OCI-LY7 (cell line): ENCODE measurements around the gene HAUS2. TPM values are rescaled to one million over a fixed set of nuclear protein-coding genes. Genes with fewer than 3 reads are reported as not detected.

Source experiments
- BruUV-seq: library from RNA; stranded (reverse); fragments of 400-500 nt; replicated peaks from 2 replicates; lab custom pipeline; 2021; lab: Mats Ljungman, UMichigan
- CTCF ChIA-PET: fragments of 300-600 bp; sonication (Branson Sonifier 250); formaldehyde crosslinking; loops from one replicate; lab custom pipeline; 2022; ENCODE audit warnings: antibody characterized with exemption; ENCODE audit not compliant: unreplicated experiment; lab: Charles Lee
- POLR2A ChIA-PET: fragments of 300-600 bp; sonication (Branson Sonifier 250); formaldehyde crosslinking; loops from one replicate; lab custom pipeline; 2022; ENCODE audit warnings: antibody characterized with exemption; lab: Charles Lee
- DNase-seq: peaks from one replicate; pipeline ENCODE4 v3.0.0-alpha.2; 2015; ENCODE audit warnings: low spot score
- H2AFZ ChIP-seq: fragments of 200-600 bp; sonication (generic), shearing (Covaris generic); 2 replicates; pipeline ENCODE4 v1.6.1; 2014; ENCODE audit warnings: mild to moderate bottlenecking, antibody characterized with exemption, low read length, moderate library complexity
- H3K27ac ChIP-seq: fragments of 200-600 bp; sonication (generic); 2 replicates; pipeline ENCODE4 v1.5.1; 2014; ENCODE audit warnings: mixed run types, low read depth, mild to moderate bottlenecking, moderate library complexity, low read length, inconsistent platforms; ENCODE audit not compliant: poor library complexity, severe bottlenecking
- H3K36me3 ChIP-seq: fragments of 200-600 bp; sonication (generic); 2 replicates; pipeline ENCODE4 v1.6.1; 2014; ENCODE audit warnings: mild to moderate bottlenecking, antibody characterized with exemption, low read length, moderate library complexity, mixed read lengths; ENCODE audit not compliant: insufficient read depth
- H3K4me1 ChIP-seq: fragments of 200-600 bp; sonication (generic); 2 replicates; pipeline ENCODE4 v1.5.1; 2014; ENCODE audit warnings: mild to moderate bottlenecking, low read length; ENCODE audit not compliant: insufficient read depth, poor library complexity, severe bottlenecking
- H3K4me2 ChIP-seq: fragments of 200-600 bp; sonication (generic); 2 replicates; pipeline ENCODE4 v1.6.1; 2014; ENCODE audit warnings: mild to moderate bottlenecking, low read length
- H3K4me3 ChIP-seq: fragments of 200-600 bp; sonication (generic); 2 replicates; pipeline ENCODE4 v1.5.1; 2014; ENCODE audit warnings: mild to moderate bottlenecking, low read depth, low read length; ENCODE audit not compliant: poor library complexity, severe bottlenecking
- H3K79me2 ChIP-seq: fragments of 200-600 bp; sonication (generic); 2 replicates; pipeline ENCODE4 v1.6.1; 2016; ENCODE audit warnings: low read depth, mild to moderate bottlenecking, low read length, moderate library complexity, mixed read lengths; ENCODE audit not compliant: insufficient read depth
- H3K9me2 ChIP-seq: fragments of 200-600 bp; sonication (generic); 2 replicates; pipeline ENCODE4 v1.6.1; 2016; ENCODE audit warnings: mild to moderate bottlenecking, low read length, mixed read lengths; ENCODE audit not compliant: insufficient read depth
- H3K9me3 ChIP-seq: fragments of 200-600 bp; sonication (generic); 2 replicates; pipeline ENCODE4 v1.6.1; 2014; ENCODE audit warnings: mild to moderate bottlenecking, mixed run types, low read length, mixed read lengths
- H4K20me1 ChIP-seq: fragments of 200-600 bp; sonication (generic); 2 replicates; pipeline ENCODE4 v1.6.1; 2014; ENCODE audit warnings: mild to moderate bottlenecking, antibody characterized with exemption, low read length, moderate library complexity, mixed read lengths; ENCODE audit not compliant: insufficient read depth
- EZH2phosphoT487 ChIP-seq: fragments of 200-600 bp; sonication (generic); IDR thresholded peaks from 2 replicates; pipeline ENCODE4 v1.6.1; 2018; ENCODE audit warnings: low read depth, borderline replicate concordance, mild to moderate bottlenecking, mixed run types, antibody characterized with exemption, low read length, moderate library complexity, mixed read lengths
- intact Hi-C: fragments of 100-400 bp; cut with micrococcal nuclease; formaldehyde crosslinking; loops from one replicate; pipeline ENCODE4 v1.10.0; 2022; ENCODE audit not compliant: unreplicated experiment
- total RNA-seq, 2 experiments: library from RNA; depleted of rRNA in 1 of 2; stranded (reverse); fragments of >200 nt in 1 of 2; shearing (Covaris generic) in 1 of 2; gene quantifications; 2 replicates each; pipeline ENCODE4 v1.2.3, GENCODE V29; 2014 to 2022
- TF ChIP-seq, protein P1 (sequence below): fragments of 200-600 bp; sonication (generic); conservative IDR thresholded peaks from 2 replicates; pipeline ENCODE4 v1.5.1; 2014; ENCODE audit warnings: mild to moderate bottlenecking, antibody characterized with exemption, low read length, moderate library complexity, mixed read lengths

HAUS2 gene
- total RNA-seq, 2 experiments from 2014 or later = 43.7 to 50.4 TPM

DNA sequence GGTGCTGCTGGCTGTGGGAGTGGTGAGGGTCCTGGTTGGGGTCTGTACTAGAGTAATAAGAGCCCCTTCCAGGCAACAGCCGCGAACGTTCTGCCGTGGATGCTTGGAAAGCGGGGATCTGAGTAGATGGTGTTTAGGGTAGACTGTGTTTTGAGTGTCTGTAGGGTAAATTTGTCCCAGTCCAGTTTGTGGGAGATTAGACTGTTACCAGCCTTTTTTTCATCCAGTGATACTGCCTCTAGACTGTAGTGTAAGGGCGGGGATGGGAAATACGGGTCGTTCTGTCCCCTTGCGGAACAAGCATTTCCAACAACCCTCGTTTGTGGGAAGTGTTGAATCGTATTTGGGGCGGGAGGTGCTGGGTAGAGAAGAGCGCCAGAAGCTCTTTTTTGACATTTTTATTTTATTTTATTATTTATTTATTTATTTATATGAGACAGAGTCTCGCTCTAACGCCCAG is 424 bp downstream of the HAUS2 start:
- H3K79me2 ChIP-seq = peaks cover 67% of the 10 kb centered on the region
- ChIA-PET CTCF (interaction anchor here (0.6 kb wide), 1 partner anchor 85 kb away, joined by 7 read pairs; no protein-coding TSS in a partner anchor), POLR2A (interaction anchor here (0.6 to 3.4 kb wide), 9 partner anchors 11 to 139 kb away, joined by 3 to 15 read pairs (median 4); partner anchors contain the start of gene ZNF106)
- H4K20me1 ChIP-seq = 0 out of 2 replicates have a peak, but pooled peaks cover 10% of the 10 kb centered on the region
- H3K9me3 ChIP-seq = no peaks in the 10 kb centered on the region
- intact Hi-C loops = loop anchor here (2.0 to 10.0 kb wide), 2 partner anchors 58 to 106 kb away; partner anchors contain the start of gene ZNF106
- H3K4me1 ChIP-seq = peaks cover 46% of the 10 kb centered on the region
- H3K4me3 ChIP-seq = peak overlapping the region; percentile 98
- no peaks in the 10 kb centered on the region for H3K9me2 ChIP-seq
- peak; percentile 76 for DNase-seq
- H3K27ac ChIP-seq = peak overlapping the region; percentile 71
- no TSS peak for BruUV-seq
- no peak for TF ChIP-seq EZH2phosphoT487
- TF ChIP-seq, protein P1, sequence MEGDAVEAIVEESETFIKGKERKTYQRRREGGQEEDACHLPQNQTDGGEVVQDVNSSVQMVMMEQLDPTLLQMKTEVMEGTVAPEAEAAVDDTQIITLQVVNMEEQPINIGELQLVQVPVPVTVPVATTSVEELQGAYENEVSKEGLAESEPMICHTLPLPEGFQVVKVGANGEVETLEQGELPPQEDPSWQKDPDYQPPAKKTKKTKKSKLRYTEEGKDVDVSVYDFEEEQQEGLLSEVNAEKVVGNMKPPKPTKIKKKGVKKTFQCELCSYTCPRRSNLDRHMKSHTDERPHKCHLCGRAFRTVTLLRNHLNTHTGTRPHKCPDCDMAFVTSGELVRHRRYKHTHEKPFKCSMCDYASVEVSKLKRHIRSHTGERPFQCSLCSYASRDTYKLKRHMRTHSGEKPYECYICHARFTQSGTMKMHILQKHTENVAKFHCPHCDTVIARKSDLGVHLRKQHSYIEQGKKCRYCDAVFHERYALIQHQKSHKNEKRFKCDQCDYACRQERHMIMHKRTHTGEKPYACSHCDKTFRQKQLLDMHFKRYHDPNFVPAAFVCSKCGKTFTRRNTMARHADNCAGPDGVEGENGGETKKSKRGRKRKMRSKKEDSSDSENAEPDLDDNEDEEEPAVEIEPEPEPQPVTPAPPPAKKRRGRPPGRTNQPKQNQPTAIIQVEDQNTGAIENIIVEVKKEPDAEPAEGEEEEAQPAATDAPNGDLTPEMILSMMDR = 0 out of 2 replicates have a peak, but pooled peaks have one; percentile 10
- H3K36me3 ChIP-seq = peaks cover 59% of the 10 kb centered on the region
- peak overlapping the region; percentile 89 for H2AFZ ChIP-seq
- peak overlapping the region; percentile 83 for H3K4me2 ChIP-seq

DNA sequence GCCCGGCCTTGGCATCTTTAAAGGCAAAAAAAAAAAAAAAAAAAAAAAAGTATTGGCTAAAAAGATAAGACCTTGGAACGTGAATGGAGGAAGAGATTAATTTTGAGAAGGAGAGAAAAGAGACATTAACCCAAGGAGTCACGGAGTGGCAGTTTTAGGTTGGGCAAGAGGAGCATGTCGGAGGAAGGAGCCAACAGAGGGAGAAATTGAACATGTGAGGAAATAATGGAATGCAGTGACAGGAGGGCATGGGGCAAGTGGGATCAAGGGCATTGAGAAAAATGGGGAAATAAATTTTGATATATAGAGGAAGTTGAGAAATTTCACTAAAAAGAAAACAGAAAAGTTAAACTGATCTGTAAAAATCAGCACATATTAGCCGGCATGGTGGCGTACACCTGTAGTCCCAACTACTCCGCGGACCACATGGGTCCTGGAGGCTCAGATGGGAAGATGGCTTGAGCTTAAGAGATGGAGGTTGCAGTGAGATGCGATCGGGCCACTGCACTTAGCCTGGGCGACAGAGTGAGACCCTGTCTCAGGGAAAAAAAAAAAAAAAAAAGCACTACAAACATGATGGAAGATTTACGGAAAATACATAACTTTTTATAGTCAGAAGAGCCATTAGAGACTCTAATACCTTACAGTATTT is 1.2 kb downstream of the HAUS2 start:
- TF ChIP-seq, protein P1 = no peak
- peak; percentile 14 for DNase-seq
- POLR2A ChIA-PET = interaction anchor here (0.6 to 3.4 kb wide), 4 partner anchors 11 to 74 kb away, joined by 3 to 15 read pairs (median 5); partner anchors contain the start of gene ZNF106
- Histone ChIP-seq H3K9me2 (no peaks in the 10 kb centered on the region), H3K9me3 (no peaks in the 10 kb centered on the region), H3K36me3 (peaks cover 57% of the 10 kb centered on the region), H4K20me1 (0 out of 2 replicates have a peak, but pooled peaks cover 10% of the 10 kb centered on the region), H3K27ac (peak overlapping the region; percentile 71), H3K79me2 (peaks cover 75% of the 10 kb centered on the region), H3K4me3 (peak overlapping the region; percentile 98), H3K4me1 (peaks cover 46% of the 10 kb centered on the region), H2AFZ (no peak overlapping the region), H3K4me2 (peak overlapping the region; percentile 83)
- CTCF ChIA-PET = interaction anchor here (0.6 kb wide), 1 partner anchor 25 kb away, joined by 3 read pairs; the partner anchor contains the start of gene STARD9
- intact Hi-C loops = loop anchor here (2.0 to 10.0 kb wide), 3 partner anchors 59 to 275 kb away; partner anchors contain the start of genes GANC, TMEM87A and ZNF106
- BruUV-seq = no TSS peak
